Activated naive CD4-positive, alpha-beta T cell (primary cell): ENCODE data around the gene TRHDE.
"Not testable (repeated sequence)": the region's sequence is repeated elsewhere in the genome, so short reads cannot be mapped to it uniquely, and the experiment has no call there.

Experiments used
- DNase-seq, 4 experiments: peaks; one replicate each; lab custom pipeline; 2025; lab: John Stamatoyannopoulos, UW

TRHDE gene

DNA sequence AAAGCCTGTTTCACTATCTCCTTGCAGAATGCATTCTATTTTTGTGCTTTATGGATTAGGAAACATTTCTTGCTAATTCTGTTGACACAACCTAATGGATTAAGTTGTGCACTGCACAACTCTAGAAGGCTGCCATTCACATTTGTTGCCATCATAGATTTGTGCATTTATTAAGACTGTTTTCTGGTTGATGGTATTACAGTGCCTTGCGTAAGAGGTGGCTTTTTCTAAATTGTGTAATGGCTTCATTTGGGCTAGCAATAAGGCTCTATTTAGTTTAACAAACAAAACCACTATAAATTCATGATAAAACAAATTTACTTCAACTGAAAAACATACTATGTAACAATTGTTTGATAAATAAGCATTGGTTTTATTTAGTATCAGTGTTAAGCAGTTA is 175.9 kb downstream of the TRHDE start:
- no peak for DNase-seq

DNA sequence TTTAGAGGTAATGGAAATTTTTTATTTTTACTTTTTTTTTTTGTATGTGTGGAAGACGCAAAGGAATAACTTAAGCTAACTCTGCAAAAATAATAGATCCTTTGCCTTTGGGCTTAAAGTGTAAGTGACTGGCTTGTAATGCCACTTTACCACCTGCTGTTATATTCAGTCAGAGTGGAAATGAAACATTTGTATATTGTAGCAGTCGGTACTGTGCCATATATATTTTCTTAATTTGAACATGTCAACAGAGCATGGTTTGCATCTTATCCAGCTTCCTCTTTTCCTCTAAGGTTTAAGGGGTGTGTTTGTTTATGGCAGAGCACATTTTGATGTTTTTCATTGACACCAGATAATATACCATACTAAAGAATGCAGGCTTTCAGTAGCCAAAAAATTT is 176.6 kb downstream of the TRHDE start:
- DNase-seq = no peak

DNA sequence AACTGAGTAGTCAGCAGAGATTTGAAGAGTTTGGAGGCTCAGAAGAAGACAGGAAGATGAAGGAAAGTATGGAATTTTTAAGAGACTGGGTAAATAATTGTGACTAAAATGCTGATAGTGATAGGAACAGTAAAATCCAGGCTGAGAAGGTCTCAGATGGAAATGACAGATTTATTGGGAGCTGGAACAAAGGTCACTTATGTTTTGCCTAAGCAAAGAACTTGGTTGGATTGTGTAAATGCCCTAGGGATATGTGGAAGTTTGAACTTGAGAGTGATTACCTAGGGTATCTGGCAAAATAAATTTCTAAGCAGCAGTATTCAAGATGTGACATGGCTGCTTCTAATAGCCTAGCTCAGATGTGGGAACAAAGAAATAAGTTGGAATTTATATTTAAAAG is 180.9 kb downstream of the TRHDE start:
- DNase-seq = no peak

DNA sequence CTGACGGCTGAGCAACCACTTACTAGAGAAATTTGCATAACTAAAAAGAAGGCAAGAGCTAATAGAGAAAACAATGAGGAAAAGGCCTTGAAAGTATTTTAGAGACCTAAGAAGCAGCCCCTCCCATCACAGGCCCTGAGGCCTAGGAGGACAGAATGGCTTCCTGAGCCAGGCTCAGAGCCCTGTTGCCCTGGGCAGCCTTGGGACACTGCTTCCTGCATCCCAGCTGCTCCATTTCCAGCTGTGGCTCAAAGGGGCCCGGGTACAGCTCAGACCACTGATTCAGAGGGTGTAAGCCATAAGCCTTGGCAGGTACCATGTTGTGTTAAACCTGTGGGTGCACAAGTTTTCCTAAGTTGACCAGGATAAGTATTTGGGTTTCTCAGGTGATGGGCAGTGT is 181.4 kb downstream of the TRHDE start:
- DNase-seq = no peak

DNA sequence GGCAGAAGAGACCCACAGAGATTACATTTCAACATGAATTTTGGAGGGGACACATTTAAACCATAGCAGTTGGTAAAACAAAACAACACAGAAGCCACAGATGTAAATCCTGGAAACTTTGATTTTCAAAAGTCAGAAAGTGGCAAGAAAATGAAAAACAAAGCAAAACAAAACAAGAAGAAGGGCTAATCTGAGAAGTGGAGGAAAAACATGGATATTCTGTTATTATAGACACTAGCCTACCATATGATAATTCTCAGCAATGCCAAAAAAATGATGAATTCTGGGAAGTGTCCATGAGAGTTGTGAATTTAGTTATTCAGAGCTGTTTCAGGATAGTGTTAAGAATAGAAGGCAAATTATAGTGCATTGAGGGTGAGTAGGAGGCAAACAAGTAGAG is 192.3 kb downstream of the TRHDE start:
- no peak for DNase-seq

DNA sequence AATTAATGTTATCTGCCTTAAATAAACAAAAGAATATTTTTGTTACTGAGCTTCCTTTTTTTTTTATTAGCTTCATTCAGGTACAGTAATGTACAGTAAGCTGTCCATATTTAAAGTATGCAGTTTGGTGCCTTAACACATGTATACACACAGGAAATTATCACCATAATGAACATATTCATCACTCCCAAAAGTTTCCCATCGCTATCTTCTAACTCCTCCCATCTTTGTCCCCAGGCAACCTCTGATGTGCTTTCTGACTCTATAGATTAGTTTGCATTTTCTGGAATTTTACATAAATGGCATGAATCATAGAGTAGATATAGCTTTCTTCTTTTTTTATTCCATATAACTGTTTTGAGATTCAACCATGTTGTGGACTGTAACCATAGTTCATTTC is 193.0 kb downstream of the TRHDE start:
- DNase-seq = no peak

DNA sequence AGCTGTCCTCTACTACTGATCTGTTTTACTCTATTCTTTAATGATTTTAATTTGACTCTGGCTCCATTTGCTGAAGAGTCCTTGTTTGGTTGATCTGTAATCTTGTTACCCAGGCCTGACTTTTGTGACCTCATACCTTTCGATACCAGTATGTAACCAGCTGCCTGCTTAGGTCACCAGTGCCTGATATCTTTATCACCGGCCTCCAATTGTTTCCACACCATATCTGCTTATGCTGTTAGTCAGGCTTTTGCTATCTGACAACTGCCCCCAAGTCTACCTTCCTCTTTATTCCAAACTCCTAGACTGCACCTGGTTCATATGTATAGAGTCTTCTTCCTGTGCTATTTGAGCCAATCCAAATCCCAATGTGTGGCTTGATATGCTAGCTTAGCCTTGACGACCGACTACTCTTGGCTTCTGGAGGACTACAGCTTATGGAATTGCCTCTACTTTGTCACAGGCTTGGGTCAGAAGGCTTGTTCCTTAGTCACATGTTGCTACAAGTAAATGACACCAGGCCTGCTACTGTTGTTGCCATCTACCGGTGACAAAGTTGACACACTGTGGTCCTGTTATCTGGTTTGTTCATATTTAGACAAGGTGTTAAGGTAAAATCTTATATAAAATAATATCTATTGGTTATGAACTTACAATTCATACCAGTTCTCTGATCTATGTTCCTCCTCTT is 193.9 kb downstream of the TRHDE start:
- DNase-seq = no peak

DNA sequence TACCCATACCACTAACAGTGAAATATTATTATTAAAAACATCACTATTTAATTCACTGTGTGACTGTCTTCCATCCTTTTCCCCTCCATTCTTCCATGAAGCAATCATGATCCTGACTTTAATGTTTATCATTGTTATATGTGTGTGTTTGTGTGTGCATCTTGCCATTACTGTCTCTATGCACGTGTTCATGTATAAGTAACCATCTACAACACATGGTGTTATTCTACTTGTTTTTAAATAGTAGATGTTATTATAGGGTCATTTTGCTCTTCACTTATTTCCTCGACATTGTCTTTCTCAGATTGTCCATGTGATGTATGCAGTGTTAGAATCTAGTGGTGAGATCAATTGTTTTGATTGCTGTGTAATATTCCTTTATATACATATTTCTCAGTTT is 195.8 kb downstream of the TRHDE start:
- DNase-seq = no peak

DNA sequence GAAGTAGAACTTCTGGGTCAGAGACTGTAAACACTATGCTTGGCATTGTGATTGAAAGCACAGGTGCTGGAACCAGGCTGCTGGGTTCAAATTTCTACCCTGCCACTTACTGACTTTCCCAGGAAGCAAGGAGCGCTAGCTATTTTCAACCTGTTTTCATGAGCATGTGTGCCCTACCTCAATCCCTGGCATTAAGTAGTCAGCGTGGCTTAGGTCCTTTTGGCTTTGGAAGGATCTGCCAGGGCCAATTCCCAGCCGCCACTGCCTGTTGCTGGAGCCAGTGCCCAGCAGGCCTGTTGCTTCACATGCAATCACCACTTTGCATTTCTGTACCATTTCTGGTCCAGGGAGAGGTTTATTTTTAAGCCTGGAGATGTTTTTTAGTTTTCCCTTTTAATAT is 196.3 kb downstream of the TRHDE start:
- DNase-seq = no peak

DNA sequence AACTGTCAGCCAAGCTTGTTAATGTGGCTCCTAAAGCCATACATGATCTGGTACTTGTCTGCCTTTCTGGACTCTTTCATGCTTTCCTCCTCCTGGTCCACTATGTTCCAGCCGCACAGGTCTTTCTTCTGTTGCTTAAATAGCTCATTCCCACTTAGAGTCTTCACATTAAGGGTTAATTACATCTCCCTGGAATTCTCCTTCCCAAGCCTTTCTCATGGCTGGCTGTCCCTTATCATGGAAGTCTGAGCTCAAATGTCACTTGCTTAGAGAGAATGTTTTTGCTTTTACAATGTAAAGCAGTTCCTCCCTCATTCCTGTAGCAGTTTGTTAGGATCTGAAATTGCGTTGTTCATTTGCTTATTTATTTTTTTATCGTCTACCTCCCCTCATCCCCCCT is 199.6 kb downstream of the TRHDE start:
- DNase-seq = no peak

DNA sequence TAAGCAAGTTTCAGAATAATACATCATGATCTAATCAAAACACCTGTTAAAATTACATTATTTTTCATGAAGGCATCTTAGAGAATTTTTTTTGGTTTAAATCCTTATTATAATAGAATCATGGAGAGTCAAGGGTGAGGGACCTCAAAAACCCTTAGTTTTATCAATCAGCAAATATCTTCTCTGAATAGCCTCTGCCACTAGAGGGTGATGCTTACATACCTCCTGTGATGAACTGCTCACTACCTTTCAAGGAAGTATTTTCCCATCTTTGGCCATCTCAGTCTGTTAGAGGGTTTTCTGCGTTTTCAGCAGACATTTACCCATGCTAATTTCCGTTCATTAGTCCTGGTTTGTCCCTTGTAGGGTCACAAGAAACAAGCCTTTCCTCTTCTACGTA is 200.2 kb downstream of the TRHDE start:
- DNase-seq = no peak

DNA sequence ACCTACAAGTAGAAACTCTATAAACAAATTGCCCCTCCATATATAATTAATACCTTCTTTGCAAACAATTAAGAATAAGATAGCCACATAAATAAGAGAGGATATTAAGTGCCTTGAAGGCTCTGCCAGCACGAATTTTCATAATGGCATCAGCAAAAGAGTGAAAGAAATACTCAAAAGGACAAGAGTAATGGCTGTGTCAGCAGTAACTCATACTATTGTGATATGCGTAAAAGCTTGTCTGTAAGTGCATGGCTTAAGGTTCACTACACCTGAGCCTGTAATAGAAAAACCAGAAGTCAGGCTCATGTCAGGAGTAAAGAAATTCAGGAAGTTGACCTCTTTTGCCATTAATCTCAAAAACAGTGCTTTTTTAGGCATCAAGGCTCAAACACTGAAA is 204.1 kb downstream of the TRHDE start:
- DNase-seq = no peak

DNA sequence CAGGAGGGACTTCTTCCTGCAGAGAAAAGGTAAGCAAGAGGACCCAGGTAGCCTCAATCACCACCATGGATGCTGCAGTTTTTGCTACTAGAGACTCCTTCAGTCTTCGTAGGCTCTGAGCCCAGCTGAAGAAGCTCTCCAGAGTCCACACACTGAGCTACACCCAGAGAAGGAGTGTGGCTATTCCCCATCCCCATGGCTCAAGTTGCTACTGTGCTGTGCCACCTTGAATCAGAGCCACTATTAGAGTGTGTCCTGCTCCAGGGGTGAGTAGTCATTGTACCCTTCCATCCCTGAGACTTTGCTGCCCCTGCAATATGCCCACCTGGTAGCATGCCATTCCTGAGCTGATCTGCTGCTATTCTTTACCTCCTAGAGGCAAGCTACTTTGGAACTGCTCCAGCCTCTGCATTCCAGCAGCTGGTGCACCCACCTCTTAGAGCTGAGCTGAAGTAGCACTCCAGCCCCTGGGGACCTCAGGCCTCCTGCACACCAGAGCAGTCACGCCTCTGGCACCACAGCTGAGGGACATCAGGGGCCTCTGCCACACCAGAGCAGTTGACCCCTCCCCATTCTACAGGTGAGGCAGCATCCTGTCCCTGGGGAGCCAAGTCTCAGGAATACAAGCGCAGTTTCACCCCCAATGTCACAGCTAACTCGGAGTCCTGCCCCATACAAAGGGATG is 213.0 kb downstream of the TRHDE start:
- DNase-seq = no peak

DNA sequence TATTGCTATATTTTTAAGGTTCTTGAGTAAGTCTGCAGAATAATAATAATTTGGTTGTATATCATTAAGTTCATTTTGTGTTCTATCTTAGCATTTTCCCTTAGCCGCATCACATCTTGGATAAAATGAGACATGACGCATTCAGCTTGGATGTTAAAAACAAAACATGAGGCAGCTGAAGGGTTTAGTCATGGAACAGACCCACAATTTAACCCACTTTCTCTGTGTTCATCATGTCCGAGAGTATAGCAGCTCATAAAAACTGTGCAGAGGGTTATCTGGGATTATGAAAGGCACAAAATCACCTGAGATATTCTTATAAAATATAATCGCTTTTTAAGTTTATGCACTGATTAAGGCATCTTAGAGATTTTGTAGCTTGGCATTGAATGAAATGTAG is 219.3 kb downstream of the TRHDE start:
- no peak for DNase-seq

DNA sequence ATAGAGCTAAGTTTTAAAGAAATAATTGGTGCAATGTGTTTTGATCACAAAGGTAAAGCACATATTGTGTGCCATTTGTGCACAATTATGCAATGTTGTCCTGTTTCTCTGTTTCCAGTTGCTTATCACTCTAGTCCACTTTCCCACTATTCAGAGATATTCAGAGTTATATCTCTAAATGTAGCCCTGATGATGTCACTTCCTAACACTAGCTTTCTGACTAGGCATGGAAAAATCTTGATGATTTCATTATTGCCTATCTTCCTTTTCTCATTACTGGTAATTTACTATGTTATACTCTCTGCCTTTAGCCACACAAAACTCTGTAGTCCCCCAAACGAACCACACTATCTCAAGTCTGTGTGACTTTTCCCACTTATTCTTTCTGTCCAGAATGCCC is 221.2 kb downstream of the TRHDE start:
- no peak for DNase-seq

DNA sequence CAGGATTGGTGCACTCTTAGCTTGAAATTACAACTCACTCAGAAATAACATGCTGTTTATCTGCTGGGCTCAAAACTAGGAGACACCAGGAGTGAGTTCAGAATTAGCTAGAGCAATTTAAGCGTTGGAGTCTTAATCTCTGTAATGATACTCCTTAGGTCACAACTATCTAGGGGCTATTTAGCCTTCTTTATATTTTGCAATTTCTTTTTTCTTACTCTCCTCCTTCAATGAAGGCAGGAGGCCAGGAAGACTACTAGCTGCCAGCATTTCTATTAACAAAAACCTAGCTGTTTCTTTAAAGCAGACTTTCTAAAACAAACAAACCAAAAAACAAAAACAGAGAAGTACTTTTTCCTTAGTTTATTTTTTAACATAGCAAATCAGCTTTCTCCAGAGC is 226.2 kb downstream of the TRHDE start:
- DNase-seq = no peak

DNA sequence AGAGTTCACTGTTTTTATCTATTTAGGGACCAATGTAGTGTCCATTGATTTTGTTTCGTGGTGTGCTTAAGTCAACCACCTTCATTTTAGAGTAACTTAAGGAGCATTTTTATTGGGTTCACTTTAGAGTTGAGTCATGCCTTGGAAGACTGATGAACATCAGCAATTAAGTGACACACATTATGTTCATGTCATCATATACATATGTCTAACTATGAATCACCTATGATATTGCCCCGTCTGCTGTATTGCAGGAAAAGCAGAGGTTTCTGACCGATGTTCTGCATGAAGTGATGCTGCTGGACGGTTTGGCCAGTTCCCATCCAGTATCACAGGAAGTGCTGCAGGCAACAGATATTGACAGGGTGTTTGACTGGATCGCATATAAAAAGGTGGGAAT is 227.1 kb downstream of the TRHDE start:
- DNase-seq = no peak

DNA sequence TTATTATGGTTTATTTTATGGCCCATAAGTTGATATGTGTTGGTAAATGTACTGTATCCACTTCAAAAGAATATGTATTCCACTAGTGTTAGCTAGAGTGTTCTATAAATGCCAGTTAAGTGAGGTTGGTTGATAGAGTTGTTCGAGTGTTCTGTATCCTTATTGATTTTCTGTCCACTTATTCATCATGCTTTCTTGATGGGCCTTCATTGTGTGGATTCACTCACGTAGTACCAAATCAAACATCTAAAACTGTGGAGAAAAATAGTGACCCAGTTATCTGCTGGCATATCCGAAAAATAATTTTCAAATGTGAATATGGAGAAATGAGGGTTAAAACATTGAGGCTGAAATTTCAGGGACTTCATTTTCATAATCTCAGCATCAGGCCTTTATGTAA is 230.4 kb downstream of the TRHDE start:
- no peak for DNase-seq

DNA sequence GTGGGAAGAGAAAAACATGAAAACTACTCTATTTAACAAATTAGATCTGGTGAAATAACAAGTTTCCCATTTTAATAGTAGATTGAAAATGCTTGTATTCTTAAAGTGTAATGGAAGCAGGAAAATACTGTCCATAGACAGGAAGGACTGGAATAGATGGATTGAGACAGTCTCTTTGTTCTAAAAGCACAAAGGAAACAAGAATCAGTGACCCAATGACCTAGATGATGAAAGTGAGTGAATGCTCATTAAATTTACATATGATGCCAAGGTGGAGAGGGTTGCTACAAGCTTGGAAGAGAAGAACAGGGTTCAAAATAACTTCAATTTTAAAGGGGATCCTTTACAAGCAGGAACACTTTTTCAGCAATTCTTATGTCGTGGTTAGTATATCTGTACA is 233.1 kb downstream of the TRHDE start:
- DNase-seq = no peak

DNA sequence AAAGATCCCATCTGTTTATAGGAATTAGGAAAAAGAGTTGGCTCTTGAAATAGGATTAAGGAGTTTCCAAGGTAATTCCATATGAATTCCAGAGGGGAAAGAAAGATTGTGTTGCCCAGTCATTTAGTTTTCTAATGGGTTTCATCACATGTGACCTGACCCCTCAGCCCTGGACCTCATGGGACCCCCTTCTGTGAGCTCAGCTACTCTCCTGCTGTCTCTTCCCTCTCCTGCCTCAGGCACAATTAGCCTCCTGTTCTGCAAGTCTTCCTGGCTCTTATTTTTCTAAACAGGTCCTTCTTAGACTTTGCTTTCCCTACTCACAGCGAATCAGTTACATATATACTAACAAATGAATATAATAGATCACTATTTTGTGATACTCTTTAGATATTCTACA is 237.7 kb downstream of the TRHDE start:
- DNase-seq = no peak

DNA sequence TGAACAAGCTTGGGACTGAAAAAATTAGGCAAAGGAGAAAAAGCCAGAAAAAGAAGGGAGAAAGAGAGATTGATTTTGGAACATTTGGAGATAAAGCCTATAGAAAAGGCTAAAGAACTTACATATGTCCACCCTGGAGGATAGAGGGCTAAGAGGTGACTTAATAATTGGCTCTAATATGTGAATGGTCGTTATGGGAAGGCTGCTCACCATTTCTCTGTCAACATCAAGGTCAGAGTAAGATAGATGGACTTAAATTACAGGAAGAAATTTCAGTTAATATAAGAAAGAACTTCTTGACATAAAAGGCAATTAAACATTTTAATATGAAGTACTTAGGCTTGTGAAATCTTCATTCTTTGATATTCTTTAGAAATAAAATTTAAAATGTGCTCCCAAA is 238.6 kb downstream of the TRHDE start:
- DNase-seq = no peak

DNA sequence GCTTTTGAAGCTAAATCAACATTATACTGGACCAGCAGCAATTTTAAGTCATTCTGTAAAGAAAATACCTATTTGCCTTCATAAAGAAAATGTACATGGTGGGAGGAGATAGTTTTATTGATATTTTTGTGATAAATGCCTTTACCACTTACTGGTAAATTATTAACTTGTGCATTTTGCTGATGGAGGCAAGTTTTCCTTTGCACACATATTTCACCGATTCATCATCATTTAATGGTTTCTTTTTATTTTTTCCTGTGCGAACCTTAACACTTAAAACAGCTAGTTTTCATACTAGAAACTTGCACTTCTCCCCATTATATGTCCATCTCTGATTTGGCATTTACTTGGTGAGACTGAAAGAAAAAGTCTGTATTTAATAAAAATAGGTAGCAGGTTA is 239.3 kb downstream of the TRHDE start:
- no peak for DNase-seq

DNA sequence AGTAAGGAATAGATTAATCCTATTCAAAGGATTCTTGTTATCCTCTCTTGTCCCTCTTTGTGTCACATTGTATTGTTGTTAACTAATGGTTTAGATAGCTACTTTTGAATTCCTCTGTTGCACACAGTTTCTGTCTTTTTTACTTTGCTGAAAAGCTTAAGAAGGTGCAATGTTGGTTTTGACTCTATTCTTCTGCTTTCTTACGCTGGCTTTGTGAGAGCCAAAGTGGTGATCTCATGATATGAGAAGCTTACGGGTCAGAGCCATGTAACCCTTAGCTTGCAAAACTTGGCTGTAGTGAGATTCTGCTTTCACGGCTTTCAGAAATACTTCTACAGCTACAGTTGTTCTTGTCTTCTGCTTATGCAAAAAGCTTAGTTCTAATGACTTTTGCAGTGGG is 239.7 kb downstream of the TRHDE start:
- DNase-seq = no peak

DNA sequence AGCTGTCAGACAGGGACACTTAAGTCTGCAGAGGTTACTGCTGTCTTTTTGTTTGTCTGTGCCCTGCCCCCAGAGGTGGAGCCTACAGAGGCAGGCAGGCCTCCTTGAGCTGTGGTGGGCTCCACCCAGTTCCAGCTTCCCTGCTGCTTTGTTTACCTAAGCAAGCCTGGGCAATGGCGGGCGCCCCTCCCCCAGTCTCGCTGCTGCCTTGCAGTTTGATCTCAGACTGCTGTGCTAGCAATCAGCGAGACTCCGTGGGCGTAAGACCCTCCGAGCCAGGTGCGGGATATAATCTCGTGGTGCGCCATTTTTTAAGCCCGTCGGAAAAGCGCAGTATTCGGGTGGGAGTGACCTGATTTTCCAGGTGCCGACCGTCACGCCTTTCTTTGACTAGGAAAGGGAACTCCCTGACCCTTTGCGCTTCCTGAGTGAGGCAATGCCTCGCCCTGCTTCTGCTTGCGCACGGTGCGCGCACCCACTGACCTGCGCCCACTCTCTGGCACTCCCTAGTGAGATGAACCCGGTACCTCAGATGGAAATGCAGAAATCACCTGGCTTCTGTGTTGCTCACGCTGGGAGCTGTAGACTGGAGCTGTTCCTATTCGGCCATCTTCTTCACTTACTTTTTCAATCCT is 248.0 kb downstream of the TRHDE start:
- DNase-seq = not testable (repeated sequence)
